ENCODE results near the gene LRP1. TPM values are rescaled to one million over a fixed set of nuclear protein-coding genes. Genes with fewer than 3 reads are reported as not detected.

The LRP1 gene
- total and polyA plus RNA-seq, 2 of the 13 experiments (the other 11 are each of a cell fraction or from before 2014, with no cell fraction given): 14.7 to 30.8 TPM

- TF ChIP-seq ZHX2 (IDR thresholded peaks at IDR 0.05; ENCODE audit: low read depth) (no peak; the same call in 1 of the 2 replicates), ZHX2 (CRISPR knock-in tag; IDR thresholded peaks at IDR 0.05; ENCODE audit: borderline replicate concordance) (peak; percentile 34; the same call in 1 of the 2 replicates), U2AF1 (optimal IDR thresholded peaks at IDR 0.05; ENCODE audit: low read depth, low read length) (no peak), ZNF639 (CRISPR knock-in tag; conservative IDR thresholded peaks at IDR 0.05) (peak; percentile 16; the same call in 1 of the 2 replicates), KLF6 (CRISPR knock-in tag; IDR thresholded peaks at IDR 0.05) (peak; percentile 88), ZNF777 (CRISPR knock-in tag; IDR thresholded peaks at IDR 0.05) (peak; percentile 63; the same call in 1 of the 2 replicates), SIN3A (IDR thresholded peaks at IDR 0.05; ENCODE audit: borderline replicate concordance, low read depth, low read length) (peak; percentile 35; the same call in 1 of the 2 replicates), ZBTB49 (CRISPR knock-in tag; IDR thresholded peaks at IDR 0.05; ENCODE audit: borderline replicate concordance) (no peak), SMARCE1 (IDR thresholded peaks at IDR 0.05; ENCODE audit: borderline replicate concordance) (no peak), ZC3H4 (CRISPR knock-in tag; IDR thresholded peaks at IDR 0.05; ENCODE audit: borderline replicate concordance) (no peak), ISX (CRISPR knock-in tag; conservative IDR thresholded peaks at IDR 0.05) (0 out of 2 replicates have a peak, but pooled peaks have one; percentile 43), CBX5 (CRISPR knock-in tag; IDR thresholded peaks at IDR 0.05; ENCODE audit: borderline replicate concordance) (no peak; the same call in 1 of the 2 replicates), ZNF468 (CRISPR knock-in tag; IDR thresholded peaks at IDR 0.05) (no peak)
Observed at GRCh38 chr12:57229634-57230380, 101.5 kb downstream of the LRP1 start, which contains the start of gene SHMT2 (continued).

Measured in HepG2 (cell line).